ENCODE results near the gene NSMF.

DNA sequence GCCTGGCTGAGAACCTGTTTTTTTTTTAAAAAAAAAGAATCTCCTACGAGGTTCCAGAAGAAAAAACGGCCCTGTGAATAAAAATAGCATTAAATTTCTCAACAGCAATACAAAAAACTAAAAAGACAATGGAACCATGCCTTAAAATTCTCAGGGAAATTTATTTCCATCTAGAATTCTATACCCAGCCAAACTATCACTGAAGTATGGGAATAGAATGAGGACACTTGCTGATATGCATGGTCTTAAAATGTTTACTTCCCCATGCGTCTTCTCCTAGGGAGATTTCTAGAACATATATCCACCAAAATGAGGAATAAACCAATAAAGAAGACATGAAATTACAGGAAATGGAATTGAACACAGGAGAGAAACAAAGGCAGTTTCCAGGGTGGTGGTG, 16.5 kb upstream of the NSMF start:
- TF ChIP-seq SIN3A (conservative IDR thresholded peaks at IDR 0.05 in 1 of 2, IDR thresholded peaks at IDR 0.05 in 1 of 2; ENCODE audit: low read depth in 1 of 2, low read length in 2 of 2) (no peak), SAP30 (IDR thresholded peaks at IDR 0.05; ENCODE audit: insufficient read depth, insufficient replicate concordance, low read length) (no peak), RXRA (IDR thresholded peaks at IDR 0.05; ENCODE audit: insufficient read depth, low read depth, low read length) (no peak), NRF1 (IDR thresholded peaks at IDR 0.05; ENCODE audit: low read depth, low read length) (no peak), EP300 (IDR thresholded peaks at IDR 0.05; ENCODE audit: borderline replicate concordance in 1 of 2, low read depth in 2 of 2, low read length in 2 of 2) (no peak), CREB1 (IDR thresholded peaks at IDR 0.05) (no peak)
- TF ChIP-seq, protein P1, sequence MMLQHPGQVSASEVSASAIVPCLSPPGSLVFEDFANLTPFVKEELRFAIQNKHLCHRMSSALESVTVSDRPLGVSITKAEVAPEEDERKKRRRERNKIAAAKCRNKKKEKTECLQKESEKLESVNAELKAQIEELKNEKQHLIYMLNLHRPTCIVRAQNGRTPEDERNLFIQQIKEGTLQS (IDR thresholded peaks at IDR 0.05; ENCODE audit: insufficient read depth, low read depth, low read length), result no peak
- TF ChIP-seq, protein P2, sequence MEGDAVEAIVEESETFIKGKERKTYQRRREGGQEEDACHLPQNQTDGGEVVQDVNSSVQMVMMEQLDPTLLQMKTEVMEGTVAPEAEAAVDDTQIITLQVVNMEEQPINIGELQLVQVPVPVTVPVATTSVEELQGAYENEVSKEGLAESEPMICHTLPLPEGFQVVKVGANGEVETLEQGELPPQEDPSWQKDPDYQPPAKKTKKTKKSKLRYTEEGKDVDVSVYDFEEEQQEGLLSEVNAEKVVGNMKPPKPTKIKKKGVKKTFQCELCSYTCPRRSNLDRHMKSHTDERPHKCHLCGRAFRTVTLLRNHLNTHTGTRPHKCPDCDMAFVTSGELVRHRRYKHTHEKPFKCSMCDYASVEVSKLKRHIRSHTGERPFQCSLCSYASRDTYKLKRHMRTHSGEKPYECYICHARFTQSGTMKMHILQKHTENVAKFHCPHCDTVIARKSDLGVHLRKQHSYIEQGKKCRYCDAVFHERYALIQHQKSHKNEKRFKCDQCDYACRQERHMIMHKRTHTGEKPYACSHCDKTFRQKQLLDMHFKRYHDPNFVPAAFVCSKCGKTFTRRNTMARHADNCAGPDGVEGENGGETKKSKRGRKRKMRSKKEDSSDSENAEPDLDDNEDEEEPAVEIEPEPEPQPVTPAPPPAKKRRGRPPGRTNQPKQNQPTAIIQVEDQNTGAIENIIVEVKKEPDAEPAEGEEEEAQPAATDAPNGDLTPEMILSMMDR (IDR thresholded peaks at IDR 0.05; ENCODE audit: control extremely low read depth in 1 of 3, insufficient read depth in 1 of 3, low read depth in 1 of 3, low read length in 3 of 3), result no peak
- TF ChIP-seq, protein P3, sequence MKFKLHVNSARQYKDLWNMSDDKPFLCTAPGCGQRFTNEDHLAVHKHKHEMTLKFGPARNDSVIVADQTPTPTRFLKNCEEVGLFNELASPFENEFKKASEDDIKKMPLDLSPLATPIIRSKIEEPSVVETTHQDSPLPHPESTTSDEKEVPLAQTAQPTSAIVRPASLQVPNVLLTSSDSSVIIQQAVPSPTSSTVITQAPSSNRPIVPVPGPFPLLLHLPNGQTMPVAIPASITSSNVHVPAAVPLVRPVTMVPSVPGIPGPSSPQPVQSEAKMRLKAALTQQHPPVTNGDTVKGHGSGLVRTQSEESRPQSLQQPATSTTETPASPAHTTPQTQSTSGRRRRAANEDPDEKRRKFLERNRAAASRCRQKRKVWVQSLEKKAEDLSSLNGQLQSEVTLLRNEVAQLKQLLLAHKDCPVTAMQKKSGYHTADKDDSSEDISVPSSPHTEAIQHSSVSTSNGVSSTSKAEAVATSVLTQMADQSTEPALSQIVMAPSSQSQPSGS (IDR thresholded peaks at IDR 0.05; ENCODE audit: low read length), result no peak

Measured in H1 (cell line).